HEK293 (cell line): ENCODE results near the gene CPLX3.

ENCODE experiments used
- KLF16 ChIP-seq: fragments of 450-650 bp; formaldehyde crosslinking; IDR thresholded peaks from 2 replicates; pipeline ENCODE4 v1.5.1; 2017; ENCODE audit warnings: missing biosample characterization, missing genetic modification characterization
- KLF9 ChIP-seq: fragments of 450-650 bp; formaldehyde crosslinking; IDR thresholded peaks from 2 replicates; pipeline ENCODE4 v1.5.1; 2016; ENCODE audit warnings: missing biosample characterization, missing genetic modification characterization, low read depth
- MEIS1 ChIP-seq: sonication (generic); formaldehyde crosslinking; IDR thresholded peaks from 2 replicates; pipeline ENCODE4 v1.8.1; 2022; ENCODE audit warnings: missing genetic modification reagents, mild to moderate bottlenecking, borderline replicate concordance
- SP2 ChIP-seq: fragments of 450-650 bp; formaldehyde crosslinking; IDR thresholded peaks from 2 replicates; pipeline ENCODE4 v1.5.1; 2016; ENCODE audit warnings: missing biosample characterization, missing genetic modification characterization
- TCF7L2 ChIP-seq: IDR thresholded peaks from 2 replicates; pipeline ENCODE4 v1.6.1; 2011; ENCODE audit warnings: low read depth, mild to moderate bottlenecking, inconsistent platforms, low read length, moderate library complexity, borderline replicate concordance
- ZNF274 ChIP-seq, 2 experiments: fragments of 200-500 bp in 1 of 2; fragments of 450-650 bp in 1 of 2; sonication (Bioruptor generic) in 1 of 2; formaldehyde crosslinking in 1 of 2; IDR thresholded peaks; 2 replicates each; pipeline versions ENCODE4 v1.5.1 to v1.6.1; 2014 to 2016; ENCODE audit warnings: borderline replicate concordance in 1 of 2, inconsistent platforms in 1 of 2, low read length in 1 of 2, missing biosample characterization in 1 of 2, missing genetic modification characterization in 1 of 2
- ZNF341 ChIP-seq: fragments of 450-650 bp; formaldehyde crosslinking; IDR thresholded peaks from 2 replicates; pipeline ENCODE4; 2016; ENCODE audit warnings: low read depth, missing biosample characterization, missing genetic modification characterization
- ZNF843 ChIP-seq: fragments of 450-650 bp; formaldehyde crosslinking; IDR thresholded peaks from 2 replicates; pipeline ENCODE4 v1.5.1; 2016; ENCODE audit warnings: missing biosample characterization, missing genetic modification characterization
- TF ChIP-seq, protein P1 (sequence below): fragments of 450-650 bp; formaldehyde crosslinking; conservative IDR thresholded peaks from 2 replicates; pipeline ENCODE4 v1.5.1; 2016; ENCODE audit warnings: low read depth, missing biosample characterization, missing genetic modification characterization
- TF ChIP-seq, protein P2 (sequence below): fragments of 450-650 bp; formaldehyde crosslinking; IDR thresholded peaks from 2 replicates; pipeline ENCODE4 v1.5.1; 2016; ENCODE audit warnings: missing biosample characterization, missing genetic modification characterization
- TF ChIP-seq, protein P3 (sequence below): fragments of 450-650 bp; formaldehyde crosslinking; IDR thresholded peaks from 2 replicates; pipeline ENCODE4 v1.5.1; 2016; ENCODE audit warnings: missing biosample characterization, missing genetic modification characterization
- TF ChIP-seq, protein P4 (sequence below): sonication (generic); formaldehyde crosslinking; IDR thresholded peaks from 2 replicates; pipeline ENCODE4 v1.8.1; 2022; ENCODE audit warnings: mild to moderate bottlenecking, moderate library complexity, missing genetic modification reagents
- TF ChIP-seq, protein P5 (sequence below): fragments of 450-650 bp; formaldehyde crosslinking; IDR thresholded peaks from 2 replicates; pipeline ENCODE4 v1.5.1; 2016; ENCODE audit warnings: missing biosample characterization, missing genetic modification characterization

DNA sequence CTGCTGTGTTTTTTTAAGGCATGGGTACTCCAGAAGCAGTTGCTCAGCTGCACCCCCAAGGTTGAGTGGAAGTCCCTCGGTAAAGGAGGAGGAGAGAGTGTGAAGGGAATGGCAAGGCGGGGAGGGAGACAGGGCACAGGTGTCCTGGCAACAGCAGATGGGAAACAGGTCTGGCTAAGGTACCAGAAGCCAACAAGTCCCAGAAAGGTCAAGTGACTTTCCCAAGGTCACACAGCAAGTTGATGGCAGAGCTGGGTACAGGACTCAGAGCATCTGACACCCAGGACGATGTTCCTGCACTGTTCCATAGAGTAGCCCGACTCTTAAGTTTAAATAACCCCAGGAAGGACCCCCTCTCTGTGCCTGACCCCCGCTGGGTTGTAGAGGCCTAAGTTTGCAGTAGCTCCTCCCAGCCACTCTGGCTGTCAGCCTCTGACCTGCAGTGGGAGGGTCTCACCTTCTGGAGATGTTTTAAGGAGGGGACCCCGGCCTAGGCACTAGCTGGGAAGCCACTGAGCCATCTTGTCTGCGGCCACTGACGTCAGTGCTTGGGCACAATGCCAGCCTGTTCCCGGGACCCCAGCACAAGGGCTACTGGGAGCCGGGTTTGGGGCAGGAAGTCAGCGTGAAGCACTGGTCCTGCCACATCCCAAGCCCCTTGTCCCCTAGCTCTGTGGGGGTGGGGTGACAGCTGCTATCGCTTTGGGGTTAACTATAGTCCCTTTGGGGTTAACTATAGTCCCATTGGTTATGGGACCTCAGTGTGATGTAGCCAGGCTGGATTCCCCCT, 34.0 kb upstream of the CPLX3 start:
- no peak for TF ChIP-seq ZNF274 (IDR thresholded peaks at IDR 0.05; ENCODE audit: low read length)
- TF ChIP-seq ZNF274 (tag by site-specific recombination; IDR thresholded peaks at IDR 0.05; ENCODE audit: borderline replicate concordance): no peak
- no peak for TF ChIP-seq KLF9 (tag by site-specific recombination)
- TF ChIP-seq MEIS1 (CRISPR knock-in tag): no peak
- TF ChIP-seq, protein P1, sequence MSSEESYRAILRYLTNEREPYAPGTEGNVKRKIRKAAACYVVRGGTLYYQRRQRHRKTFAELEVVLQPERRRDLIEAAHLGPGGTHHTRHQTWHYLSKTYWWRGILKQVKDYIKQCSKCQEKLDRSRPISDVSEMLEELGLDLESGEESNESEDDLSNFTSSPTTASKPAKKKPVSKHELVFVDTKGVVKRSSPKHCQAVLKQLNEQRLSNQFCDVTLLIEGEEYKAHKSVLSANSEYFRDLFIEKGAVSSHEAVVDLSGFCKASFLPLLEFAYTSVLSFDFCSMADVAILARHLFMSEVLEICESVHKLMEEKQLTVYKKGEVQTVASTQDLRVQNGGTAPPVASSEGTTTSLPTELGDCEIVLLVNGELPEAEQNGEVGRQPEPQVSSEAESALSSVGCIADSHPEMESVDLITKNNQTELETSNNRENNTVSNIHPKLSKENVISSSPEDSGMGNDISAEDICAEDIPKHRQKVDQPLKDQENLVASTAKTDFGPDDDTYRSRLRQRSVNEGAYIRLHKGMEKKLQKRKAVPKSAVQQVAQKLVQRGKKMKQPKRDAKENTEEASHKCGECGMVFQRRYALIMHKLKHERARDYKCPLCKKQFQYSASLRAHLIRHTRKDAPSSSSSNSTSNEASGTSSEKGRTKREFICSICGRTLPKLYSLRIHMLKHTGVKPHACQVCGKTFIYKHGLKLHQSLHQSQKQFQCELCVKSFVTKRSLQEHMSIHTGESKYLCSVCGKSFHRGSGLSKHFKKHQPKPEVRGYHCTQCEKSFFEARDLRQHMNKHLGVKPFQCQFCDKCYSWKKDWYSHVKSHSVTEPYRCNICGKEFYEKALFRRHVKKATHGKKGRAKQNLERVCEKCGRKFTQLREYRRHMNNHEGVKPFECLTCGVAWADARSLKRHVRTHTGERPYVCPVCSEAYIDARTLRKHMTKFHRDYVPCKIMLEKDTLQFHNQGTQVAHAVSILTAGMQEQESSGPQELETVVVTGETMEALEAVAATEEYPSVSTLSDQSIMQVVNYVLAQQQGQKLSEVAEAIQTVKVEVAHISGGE (tag by site-specific recombination): no peak
- no peak for TF ChIP-seq KLF16 (tag by site-specific recombination)
- TF ChIP-seq, protein P2, sequence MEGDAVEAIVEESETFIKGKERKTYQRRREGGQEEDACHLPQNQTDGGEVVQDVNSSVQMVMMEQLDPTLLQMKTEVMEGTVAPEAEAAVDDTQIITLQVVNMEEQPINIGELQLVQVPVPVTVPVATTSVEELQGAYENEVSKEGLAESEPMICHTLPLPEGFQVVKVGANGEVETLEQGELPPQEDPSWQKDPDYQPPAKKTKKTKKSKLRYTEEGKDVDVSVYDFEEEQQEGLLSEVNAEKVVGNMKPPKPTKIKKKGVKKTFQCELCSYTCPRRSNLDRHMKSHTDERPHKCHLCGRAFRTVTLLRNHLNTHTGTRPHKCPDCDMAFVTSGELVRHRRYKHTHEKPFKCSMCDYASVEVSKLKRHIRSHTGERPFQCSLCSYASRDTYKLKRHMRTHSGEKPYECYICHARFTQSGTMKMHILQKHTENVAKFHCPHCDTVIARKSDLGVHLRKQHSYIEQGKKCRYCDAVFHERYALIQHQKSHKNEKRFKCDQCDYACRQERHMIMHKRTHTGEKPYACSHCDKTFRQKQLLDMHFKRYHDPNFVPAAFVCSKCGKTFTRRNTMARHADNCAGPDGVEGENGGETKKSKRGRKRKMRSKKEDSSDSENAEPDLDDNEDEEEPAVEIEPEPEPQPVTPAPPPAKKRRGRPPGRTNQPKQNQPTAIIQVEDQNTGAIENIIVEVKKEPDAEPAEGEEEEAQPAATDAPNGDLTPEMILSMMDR (tag by site-specific recombination): no peak
- TF ChIP-seq, protein P3, sequence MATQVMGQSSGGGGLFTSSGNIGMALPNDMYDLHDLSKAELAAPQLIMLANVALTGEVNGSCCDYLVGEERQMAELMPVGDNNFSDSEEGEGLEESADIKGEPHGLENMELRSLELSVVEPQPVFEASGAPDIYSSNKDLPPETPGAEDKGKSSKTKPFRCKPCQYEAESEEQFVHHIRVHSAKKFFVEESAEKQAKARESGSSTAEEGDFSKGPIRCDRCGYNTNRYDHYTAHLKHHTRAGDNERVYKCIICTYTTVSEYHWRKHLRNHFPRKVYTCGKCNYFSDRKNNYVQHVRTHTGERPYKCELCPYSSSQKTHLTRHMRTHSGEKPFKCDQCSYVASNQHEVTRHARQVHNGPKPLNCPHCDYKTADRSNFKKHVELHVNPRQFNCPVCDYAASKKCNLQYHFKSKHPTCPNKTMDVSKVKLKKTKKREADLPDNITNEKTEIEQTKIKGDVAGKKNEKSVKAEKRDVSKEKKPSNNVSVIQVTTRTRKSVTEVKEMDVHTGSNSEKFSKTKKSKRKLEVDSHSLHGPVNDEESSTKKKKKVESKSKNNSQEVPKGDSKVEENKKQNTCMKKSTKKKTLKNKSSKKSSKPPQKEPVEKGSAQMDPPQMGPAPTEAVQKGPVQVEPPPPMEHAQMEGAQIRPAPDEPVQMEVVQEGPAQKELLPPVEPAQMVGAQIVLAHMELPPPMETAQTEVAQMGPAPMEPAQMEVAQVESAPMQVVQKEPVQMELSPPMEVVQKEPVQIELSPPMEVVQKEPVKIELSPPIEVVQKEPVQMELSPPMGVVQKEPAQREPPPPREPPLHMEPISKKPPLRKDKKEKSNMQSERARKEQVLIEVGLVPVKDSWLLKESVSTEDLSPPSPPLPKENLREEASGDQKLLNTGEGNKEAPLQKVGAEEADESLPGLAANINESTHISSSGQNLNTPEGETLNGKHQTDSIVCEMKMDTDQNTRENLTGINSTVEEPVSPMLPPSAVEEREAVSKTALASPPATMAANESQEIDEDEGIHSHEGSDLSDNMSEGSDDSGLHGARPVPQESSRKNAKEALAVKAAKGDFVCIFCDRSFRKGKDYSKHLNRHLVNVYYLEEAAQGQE: no peak
- no peak for TF ChIP-seq ZNF843 (tag by site-specific recombination)
- no peak for TF ChIP-seq SP2 (tag by site-specific recombination)
- TF ChIP-seq TCF7L2: no peak
- TF ChIP-seq ZNF341: no peak
- TF ChIP-seq, protein P4, sequence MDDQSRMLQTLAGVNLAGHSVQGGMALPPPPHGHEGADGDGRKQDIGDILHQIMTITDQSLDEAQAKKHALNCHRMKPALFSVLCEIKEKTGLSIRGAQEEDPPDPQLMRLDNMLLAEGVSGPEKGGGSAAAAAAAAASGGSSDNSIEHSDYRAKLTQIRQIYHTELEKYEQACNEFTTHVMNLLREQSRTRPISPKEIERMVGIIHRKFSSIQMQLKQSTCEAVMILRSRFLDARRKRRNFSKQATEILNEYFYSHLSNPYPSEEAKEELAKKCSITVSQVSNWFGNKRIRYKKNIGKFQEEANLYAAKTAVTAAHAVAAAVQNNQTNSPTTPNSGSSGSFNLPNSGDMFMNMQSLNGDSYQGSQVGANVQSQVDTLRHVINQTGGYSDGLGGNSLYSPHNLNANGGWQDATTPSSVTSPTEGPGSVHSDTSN (CRISPR knock-in tag): no peak
- TF ChIP-seq, protein P5, sequence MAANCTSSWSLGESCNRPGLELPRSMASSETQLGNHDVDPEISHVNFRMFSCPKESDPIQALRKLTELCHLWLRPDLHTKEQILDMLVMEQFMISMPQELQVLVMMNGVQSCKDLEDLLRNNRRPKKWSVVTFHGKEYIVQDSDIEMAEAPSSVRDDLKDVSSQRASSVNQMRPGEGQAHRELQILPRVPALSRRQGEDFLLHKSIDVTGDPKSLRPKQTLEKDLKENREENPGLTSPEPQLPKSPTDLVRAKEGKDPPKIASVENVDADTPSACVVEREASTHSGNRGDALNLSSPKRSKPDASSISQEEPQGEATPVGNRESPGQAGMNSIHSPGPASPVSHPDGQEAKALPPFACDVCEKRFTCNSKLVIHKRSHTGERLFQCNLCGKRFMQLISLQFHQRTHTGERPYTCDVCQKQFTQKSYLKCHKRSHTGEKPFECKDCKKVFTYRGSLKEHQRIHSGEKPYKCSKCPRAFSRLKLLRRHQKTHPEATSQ (tag by site-specific recombination): no peak
